Ishikawa (cell line): ENCODE measurements around the gene PTPN13.

Source experiments
- CREB1 ChIP-seq: IDR thresholded peaks from 2 replicates; pipeline ENCODE4 v1.6.1; 2012; ENCODE audit warnings: low read depth
- EP300 ChIP-seq: IDR thresholded peaks from 2 replicates; pipeline ENCODE4 v1.6.1; 2012; ENCODE audit warnings: borderline replicate concordance
- FOXM1 ChIP-seq: IDR thresholded peaks from 2 replicates; pipeline ENCODE4 v1.6.1; 2012; ENCODE audit warnings: low read depth, borderline replicate concordance
- MAX ChIP-seq: IDR thresholded peaks from 2 replicates; pipeline ENCODE4 v1.6.1; 2012
- REST ChIP-seq: IDR thresholded peaks from 2 replicates; pipeline ENCODE4 v1.6.1; 2012; ENCODE audit warnings: low read depth, mild to moderate bottlenecking
- TAF1 ChIP-seq: IDR thresholded peaks from 2 replicates; pipeline ENCODE4 v1.6.1; 2012; ENCODE audit warnings: low read depth, mild to moderate bottlenecking
- YY1 ChIP-seq: IDR thresholded peaks from 2 replicates; pipeline ENCODE4 v1.6.1; 2012; ENCODE audit warnings: low read depth
- ZBTB7A ChIP-seq: IDR thresholded peaks from 2 replicates; pipeline ENCODE4 v1.6.1; 2012; ENCODE audit warnings: low read depth

- TF ChIP-seq CREB1, result no peak
- TF ChIP-seq TAF1, result no peak
- no peak for TF ChIP-seq ZBTB7A
- TF ChIP-seq MAX, result no peak
- TF ChIP-seq YY1, result no peak
- TF ChIP-seq EP300, result no peak
- no peak for TF ChIP-seq FOXM1
- no peak for TF ChIP-seq REST
Measured at GRCh38 chr4:86630629-86631028, 36.5 kb downstream of the PTPN13 start.
